OCI-M2 (cell line): Measurements from ENCODE around the gene AEBP2.
"Not testable (repeated sequence)": the region's sequence is repeated elsewhere in the genome, so short reads cannot be mapped to it uniquely, and the experiment has no call there.

Experiments
- DNase-seq: peaks from one replicate; lab custom pipeline; 2025; ENCODE audit not compliant: unreplicated experiment; lab: John Stamatoyannopoulos, UW

Gene AEBP2

DNA sequence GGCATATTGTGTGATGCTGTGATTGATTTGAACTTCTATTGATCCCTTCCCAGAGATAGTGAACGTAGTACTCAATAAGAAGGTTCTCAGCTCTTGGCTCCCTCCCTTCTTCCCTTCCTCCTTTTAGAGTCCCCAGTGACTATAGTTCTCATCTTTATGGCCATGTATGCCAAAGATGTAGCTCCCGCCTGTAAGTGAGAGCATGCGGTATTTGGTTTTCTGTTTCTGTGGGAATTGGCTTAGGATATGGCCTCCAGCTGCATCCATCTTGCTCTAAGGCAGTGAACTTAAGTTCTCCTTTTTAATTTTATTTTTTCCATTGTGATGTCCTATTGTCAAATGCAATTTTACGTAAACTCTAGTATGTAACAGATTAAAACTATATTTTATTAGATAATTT, 109.5 kb downstream of the AEBP2 start:
- DNase-seq = no peak

DNA sequence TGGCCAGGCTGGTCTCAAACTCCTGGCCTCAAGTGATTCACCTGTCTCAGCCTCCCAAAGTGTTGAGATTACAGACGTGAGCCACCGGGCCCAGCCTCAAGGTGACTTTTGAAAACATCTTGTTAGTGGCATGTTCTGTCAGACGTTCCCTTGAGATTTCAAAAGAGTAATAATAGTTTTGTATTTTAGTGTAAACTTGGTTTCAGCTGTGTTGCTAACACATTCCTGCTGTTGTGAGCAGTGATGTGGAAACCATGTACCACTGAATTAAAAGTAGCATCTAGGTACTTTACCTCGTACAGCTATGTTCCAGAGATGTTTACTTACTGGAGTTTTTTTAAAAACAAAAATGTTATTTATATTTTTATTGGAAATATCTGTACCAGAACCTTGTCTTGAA, 111.3 kb downstream of the AEBP2 start:
- DNase-seq = no peak

- not testable (repeated sequence) for DNase-seq
Measured at GRCh38 chr12:19552441-19553097, 113.3 kb downstream of the AEBP2 start.

DNA sequence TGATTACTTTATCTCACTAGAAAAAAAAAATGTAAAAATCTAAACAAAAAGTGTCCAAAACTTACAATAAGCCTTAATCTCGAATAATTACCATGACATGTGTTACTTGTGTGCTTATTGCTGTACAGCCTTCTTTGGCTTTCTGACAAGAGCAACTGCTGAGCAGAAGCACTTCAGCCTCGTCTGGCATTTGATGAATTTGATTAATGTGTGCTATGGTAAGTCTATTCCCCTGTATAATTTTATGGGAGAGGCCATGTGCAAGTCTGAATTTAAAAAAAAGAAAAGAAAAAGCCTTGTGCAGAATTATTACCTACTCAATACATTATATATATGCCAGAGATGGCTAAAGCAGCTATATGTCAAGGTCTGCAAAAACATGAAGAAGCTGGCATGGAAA, 113.9 kb downstream of the AEBP2 start:
- DNase-seq = no peak

DNA sequence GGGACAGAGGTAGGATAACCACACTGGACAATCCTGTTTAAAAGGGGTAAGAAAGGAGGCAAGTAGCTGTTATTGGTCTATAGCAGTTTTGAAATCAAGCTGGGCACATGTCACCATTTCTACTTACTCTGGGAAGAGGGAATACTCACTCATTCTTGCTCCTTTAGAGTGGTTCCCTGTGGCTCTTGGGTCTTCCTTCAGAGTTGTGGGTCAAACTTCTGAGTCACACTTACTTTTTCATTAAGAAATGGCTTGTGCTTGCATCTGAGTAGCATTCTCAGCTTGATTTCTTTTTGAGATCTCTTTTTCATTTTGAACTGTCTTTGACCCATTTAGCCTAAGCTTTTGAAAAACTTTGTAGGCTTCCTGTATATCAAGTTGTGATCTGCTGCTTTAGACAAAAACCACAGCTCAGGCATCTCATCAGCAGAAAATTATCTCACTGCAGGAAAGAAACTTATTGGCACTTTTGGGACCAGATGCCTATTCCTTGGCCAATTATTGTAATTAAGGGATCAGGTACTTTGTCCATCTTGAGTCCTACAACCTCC, 122.2 kb downstream of the AEBP2 start:
- DNase-seq = no peak
